Measurements from ENCODE around the gene AVP. TPM values are rescaled to one million over a fixed set of nuclear protein-coding genes. Genes with fewer than 3 reads are reported as not detected.
"Not testable (repeated sequence)": the region's sequence is repeated elsewhere in the genome, so short reads cannot be mapped to it uniquely, and the experiment has no call there.

The AVP gene
- total and polyA plus RNA-seq, 8 donors = not detected

GRCh38 chr20:3081641-3082040 is 2.9 kb downstream of the AVP start:
- Histone ChIP-seq H3K4me1 (peaks cover 14 to 31% (median 24%) of the 10 kb centered on the region in 4 donors), H3K9me3 (no peaks in the 10 kb centered on the region), H3K4me3 (no peak overlapping the region), H3K36me3 (no peaks in the 10 kb centered on the region), H3K27ac (no peak overlapping the region), H3K27me3 (peaks cover 0 to 77% (median 42%) of the 10 kb centered on the region in 3 donors)
- no peak for DNase-seq
- 82 to 91% (median 89%) methylated on average over 8 to 11 of the region's 11 CpGs for WGBS, 5 donors
- intact Hi-C loops (cut with DNase I; ENCODE audit: low total_unique reads) = no loop called here
- TF ChIP-seq CTCF (IDR thresholded peaks at IDR 0.05) (no peak), POLR2A (IDR thresholded peaks at IDR 0.05) (no peak), POLR2AphosphoS5 (IDR thresholded peaks at IDR 0.05) (no peak), EP300 (IDR thresholded peaks at IDR 0.05) (no peak)

- 26 to 55% (median 50%) methylated on average over 6 of the region's 6 CpGs for WGBS, 5 donors
- TF ChIP-seq EP300 (IDR thresholded peaks at IDR 0.05) (no peak), POLR2AphosphoS5 (IDR thresholded peaks at IDR 0.05) (no peak), CTCF (IDR thresholded peaks at IDR 0.05) (no peak), POLR2A (IDR thresholded peaks at IDR 0.05) (no peak)
- Histone ChIP-seq H3K36me3 (no peaks in the 10 kb centered on the region), H3K27me3 (peaks cover 0 to 80% (median 42%) of the 10 kb centered on the region in 3 donors), H3K4me3 (no peak overlapping the region), H3K9me3 (no peaks in the 10 kb centered on the region), H3K27ac (no peak overlapping the region), H3K4me1 (peaks cover 14 to 31% (median 24%) of the 10 kb centered on the region in 4 donors)
- intact Hi-C loops (cut with DNase I; ENCODE audit: low total_unique reads) = no loop called here
- no peak for DNase-seq
These were observed 3.6 kb downstream of the AVP start for GRCh38 chr20:3080939-3081388.

GRCh38 chr20:3077618-3078134 is 6.8 kb downstream of the AVP start:
- H3K4me1 ChIP-seq = peaks cover 7 to 21% (median 14%) of the 10 kb centered on the region in 4 donors
- TF ChIP-seq POLR2AphosphoS5 (IDR thresholded peaks at IDR 0.05) (no peak), EP300 (IDR thresholded peaks at IDR 0.05) (no peak), POLR2A (IDR thresholded peaks at IDR 0.05) (no peak), CTCF (IDR thresholded peaks at IDR 0.05) (no peak)
- H3K27me3 ChIP-seq = peaks cover 0 to 61% (median 22%) of the 10 kb centered on the region in 3 donors
- intact Hi-C loops (cut with DNase I; ENCODE audit: low total_unique reads) = no loop called here
- H3K36me3 ChIP-seq = no peaks in the 10 kb centered on the region
- H3K9me3 ChIP-seq = no peaks in the 10 kb centered on the region
- no peak overlapping the region for H3K4me3 ChIP-seq
- DNase-seq = no peak
- H3K27ac ChIP-seq = no peak overlapping the region
- 75 to 81% (median 77%) methylated on average over 4 of the region's 4 CpGs for WGBS, 5 donors

- H3K9me3 ChIP-seq; H3K36me3 ChIP-seq; H3K4me3 ChIP-seq; DNase-seq; intact Hi-C loops (cut with DNase I; ENCODE audit: low total_unique reads); H3K27ac ChIP-seq: not testable (repeated sequence)
- WGBS, 5 donors = 68 to 86% (median 80%) methylated on average over 6 of the region's 6 CpGs
- H3K4me1 ChIP-seq = peaks cover 10 to 16% (median 14%) of the 10 kb centered on the region in 4 donors
- H3K27me3 ChIP-seq = peaks cover 5 to 61% (median 21%) of the 10 kb centered on the region in 3 donors
These were observed 9.2 kb downstream of the AVP start for GRCh38 chr20:3075315-3075714.

GRCh38 chr20:3074812-3075211 is 9.7 kb downstream of the AVP start:
- Histone ChIP-seq H3K27me3 (peaks cover 5 to 57% (median 21%) of the 10 kb centered on the region in 3 donors), H3K36me3 (no peaks in the 10 kb centered on the region), H3K4me3 (no peak overlapping the region), H3K4me1 (peaks cover 10 to 16% (median 14%) of the 10 kb centered on the region in 4 donors), H3K9me3 (no peaks in the 10 kb centered on the region), H3K27ac (no peak overlapping the region)
- intact Hi-C loops (cut with DNase I; ENCODE audit: low total_unique reads) = no loop called here
- peak in 1 of 2 donors; percentile 41 for DNase-seq
- no peak for TF ChIP-seq CTCF (IDR thresholded peaks at IDR 0.05)
- TF ChIP-seq POLR2AphosphoS5 (IDR thresholded peaks at IDR 0.05) = no peak
- no peak for TF ChIP-seq POLR2A (IDR thresholded peaks at IDR 0.05)
- no peak for TF ChIP-seq EP300 (IDR thresholded peaks at IDR 0.05)
- 34 to 49% (median 45%) methylated on average over 6 of the region's 6 CpGs for WGBS, 5 donors

GRCh38 chr20:3073251-3073643 is 11.3 kb downstream of the AVP start:
- H3K36me3 ChIP-seq; H3K9me3 ChIP-seq; DNase-seq; H3K27ac ChIP-seq; H3K4me3 ChIP-seq; intact Hi-C loops (cut with DNase I; ENCODE audit: low total_unique reads): not testable (repeated sequence)
- Histone ChIP-seq H3K4me1 (peaks cover 10 to 16% (median 14%) of the 10 kb centered on the region in 4 donors), H3K27me3 (peaks cover 5 to 49% (median 21%) of the 10 kb centered on the region in 3 donors)
- 88 to 94% (median 90%) methylated on average over 7 to 8 of the region's 8 CpGs for WGBS, 5 donors

Data from stomach (tissue), 9 donors.